ENCODE results near the gene OXLD1.
A peak's percentile ranks its signal among the peaks of the same experiment; 100 is the strongest.

The OXLD1 gene

DNA sequence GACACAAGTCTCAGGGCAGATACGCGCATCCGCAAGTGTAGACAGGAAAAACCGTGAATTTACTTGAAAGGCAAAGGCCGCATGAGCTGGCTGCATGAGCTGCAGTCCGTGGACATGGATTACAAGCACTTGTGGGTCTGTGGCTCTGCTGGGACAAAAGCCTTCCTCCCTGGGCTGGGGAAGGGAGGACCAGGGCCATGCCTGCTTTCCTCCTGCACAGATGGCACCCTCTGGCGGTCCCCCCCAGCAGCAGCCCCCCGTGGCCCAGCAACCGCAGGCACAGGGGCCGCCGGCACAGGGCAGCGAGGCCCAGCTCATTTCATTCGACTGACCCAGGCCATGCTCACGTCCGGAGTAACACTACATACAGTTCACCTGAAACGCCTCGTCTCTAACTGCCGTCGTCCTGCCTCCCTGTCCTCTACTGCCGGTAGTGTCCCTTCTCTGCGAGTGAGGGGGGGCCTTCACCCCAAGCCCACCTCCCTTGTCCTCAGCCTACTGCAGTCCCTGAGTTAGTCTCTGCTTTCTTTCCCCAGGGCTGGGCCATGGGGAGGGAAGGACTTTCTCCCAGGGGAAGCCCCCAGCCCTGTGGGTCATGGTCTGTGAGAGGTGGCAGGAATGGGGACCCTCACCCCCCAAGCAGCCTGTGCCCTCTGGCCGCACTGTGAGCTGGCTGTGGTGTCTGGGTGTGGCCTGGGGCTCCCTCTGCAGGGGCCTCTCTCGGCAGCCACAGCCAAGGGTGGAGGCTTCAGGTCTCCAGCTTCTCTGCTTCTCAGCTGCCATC, 35.1 kb upstream of the OXLD1 start:
- no peak for DNase-seq

DNA sequence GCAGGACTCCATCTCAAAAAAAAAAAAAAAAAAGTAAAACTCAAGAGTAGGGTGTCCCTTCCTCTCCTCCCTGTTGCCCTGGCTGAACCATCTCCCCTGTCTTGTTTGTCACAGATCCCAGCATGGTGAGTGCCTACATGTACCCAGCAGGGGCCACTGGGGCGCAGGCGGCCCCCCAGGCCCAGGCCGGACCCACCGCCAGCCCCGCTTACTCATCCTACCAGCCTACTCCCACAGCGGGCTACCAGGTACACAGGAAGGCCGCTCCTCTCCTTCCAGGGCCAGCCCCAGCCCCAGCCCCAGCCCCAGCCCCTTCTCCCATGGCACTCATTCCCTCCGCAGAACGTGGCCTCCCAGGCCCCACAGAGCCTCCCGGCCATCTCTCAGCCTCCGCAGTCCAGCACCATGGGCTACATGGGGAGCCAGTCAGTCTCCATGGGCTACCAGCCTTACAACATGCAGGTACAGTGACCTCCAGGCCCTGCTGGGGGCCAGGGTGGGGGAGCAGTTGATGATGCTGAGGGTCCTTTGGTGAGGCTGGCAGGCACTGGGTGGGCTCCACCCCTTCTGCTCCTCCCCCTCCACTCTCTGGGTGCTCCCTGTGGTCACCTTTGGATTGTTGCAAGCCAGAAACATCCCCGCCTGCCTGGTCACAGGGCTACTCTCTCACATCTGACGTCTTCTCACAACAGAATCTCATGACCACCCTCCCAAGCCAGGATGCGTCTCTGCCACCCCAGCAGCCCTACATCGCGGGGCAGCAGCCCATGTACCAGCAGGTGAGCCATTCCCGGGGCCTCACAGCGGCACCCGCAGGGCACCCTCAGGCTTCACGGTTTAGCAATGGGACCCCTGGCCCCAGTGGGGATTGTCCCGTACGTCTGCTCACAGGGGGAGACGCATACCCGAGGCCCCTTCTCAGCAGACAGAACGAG, 34.2 kb upstream of the OXLD1 start:
- DNase-seq = no peak

DNA sequence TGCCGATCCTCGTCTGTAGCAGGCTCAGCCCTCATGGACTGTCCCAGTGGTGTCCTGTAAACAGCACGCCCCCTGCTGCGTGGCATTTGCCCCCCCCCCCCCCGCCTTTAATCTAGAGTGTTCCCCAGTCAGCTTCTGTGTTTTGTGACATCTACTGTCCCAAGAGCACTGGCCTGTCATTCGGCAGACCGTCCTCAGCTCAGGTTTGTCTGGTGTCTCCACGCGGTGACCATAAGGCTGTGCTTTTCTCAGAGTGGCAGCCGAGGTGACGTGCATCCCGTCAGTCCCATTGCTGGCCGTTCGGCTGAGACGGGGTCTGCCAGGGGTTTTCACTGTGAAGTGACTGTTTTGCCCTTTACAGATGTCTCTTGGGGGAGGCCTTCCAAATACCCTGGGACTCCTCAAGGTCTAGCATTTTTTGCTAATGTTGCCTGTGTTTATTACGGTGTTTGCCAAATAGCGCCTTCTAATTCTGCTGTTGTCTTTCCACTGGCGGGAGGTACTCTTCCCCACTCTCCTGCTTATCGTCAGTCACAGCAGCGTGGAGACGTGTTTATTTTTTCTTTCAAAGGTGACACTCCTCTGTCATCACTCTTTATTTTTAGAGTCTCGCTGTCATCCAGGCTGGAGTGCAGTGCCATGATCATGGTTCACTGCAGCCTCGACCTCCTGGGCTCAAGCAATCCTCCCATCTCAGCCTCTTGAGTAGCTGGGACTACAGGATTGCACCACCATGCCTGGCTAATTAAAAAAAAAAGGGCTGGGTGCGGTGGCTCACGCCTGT, 31.0 kb upstream of the OXLD1 start:
- no peak for DNase-seq

DNA sequence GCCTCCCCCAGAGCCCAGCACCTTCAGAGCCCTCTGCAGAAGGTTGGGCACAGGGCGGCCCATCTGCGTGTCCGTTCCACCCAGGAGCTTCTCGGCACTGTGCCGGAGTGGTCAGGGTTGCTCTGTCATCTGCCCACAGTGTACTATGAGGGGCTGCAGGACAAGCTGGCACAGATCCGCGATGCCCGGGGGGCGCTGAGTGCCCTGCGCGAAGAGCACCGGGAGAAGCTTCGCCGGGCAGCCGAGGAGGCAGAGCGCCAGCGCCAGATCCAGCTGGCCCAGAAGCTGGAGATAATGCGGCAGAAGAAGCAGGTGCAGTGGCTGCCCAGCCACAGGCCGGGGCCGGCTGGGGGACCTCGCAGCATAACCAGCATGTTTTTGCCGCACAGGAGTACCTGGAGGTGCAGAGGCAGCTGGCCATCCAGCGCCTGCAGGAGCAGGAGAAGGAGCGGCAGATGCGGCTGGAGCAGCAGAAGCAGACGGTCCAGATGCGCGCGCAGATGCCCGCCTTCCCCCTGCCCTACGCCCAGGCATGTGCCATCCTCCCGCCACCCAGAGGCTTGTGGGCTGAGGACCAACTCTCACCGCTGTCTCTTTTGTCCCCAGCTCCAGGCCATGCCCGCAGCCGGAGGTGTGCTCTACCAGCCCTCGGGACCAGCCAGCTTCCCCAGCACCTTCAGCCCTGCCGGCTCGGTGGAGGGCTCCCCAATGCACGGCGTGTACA, 30.0 kb upstream of the OXLD1 start:
- no peak for DNase-seq

DNA sequence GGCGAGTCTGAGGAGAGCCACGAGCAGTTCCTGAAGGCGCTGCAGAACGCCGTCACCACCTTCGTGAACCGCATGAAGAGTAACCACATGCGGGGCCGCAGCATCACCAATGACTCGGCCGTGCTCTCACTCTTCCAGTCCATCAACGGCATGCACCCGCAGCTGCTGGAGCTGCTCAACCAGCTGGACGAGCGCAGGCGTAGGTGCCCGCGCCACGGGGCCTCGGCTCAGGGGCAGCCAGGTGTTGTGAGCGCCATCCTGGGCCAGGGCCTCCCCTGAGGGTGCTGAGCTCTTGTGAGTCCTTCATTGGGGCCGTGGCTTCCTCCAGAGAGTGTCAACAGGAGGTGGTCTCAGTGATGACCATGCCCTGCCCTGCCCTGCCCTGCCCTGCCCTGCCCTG, 29.4 kb upstream of the OXLD1 start:
- DNase-seq = no peak

DNA sequence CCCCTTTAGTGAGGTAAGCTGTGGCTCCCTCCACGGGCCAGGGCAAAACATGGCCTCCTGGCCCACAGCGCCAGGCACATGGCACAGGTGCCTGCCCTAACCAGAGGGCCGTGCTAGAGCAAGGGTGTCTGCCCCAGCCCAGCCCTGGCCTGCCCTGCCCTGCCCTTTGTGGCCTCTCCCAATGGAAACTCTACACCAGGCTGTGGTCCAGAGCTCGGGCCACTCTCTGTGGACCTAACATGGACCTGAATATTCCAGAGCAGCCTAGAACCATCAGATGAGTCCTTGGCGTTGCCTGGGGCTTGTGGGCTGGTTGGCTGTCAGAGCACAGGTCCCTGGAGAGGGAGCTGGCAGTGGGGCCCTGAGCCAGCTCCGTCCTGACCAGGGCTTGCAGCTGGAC, 28.8 kb upstream of the OXLD1 start:
- no peak for DNase-seq

DNA sequence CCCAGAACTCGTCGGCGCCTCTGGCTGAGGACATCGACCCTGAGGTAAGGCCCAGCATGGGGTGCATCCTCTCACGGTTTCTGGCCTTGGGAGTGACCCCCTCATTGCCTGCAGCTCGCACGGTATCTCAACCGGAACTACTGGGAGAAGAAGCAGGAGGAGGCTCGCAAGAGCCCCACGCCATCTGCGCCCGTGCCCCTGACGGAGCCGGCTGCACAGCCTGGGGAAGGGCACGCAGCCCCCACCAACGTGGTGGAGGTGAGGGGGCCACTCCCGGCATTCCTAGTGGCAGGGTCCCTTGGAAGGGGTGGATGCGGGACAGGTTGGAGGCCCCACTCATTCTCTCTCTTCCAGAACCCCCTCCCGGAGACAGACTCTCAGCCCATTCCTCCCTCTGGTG, 28.4 kb upstream of the OXLD1 start:
- DNase-seq = no peak

DNA sequence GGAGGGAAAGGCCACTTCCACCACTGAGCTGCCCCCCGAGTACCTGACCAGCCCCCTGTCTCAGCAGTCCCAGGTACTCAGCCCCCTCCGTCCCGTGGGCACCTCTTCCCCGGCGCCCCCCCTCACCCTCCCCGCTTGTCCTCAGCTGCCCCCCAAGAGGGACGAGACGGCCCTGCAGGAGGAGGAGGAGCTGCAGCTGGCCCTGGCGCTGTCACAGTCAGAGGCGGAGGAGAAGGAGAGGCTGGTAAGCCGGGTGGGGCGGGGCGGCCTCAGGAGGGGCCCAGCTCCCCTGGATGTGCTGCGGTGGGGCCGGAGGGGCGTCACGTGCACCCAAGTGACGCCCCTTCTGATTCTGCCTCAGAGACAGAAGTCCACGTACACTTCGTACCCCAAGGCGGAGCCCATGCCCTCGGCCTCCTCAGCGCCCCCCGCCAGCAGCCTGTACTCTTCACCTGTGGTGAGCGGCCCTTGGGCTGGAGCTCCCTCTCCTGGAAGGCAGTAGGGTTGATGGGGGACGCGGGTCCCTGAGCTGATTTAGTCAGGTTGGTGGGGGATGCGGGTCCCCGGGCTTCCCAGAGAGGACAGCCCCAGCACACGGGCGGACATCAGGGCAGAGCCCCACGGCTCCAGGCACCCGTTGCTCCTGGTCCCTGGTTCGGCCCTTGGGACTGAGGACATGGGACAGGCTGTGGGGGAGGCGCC, 27.3 kb upstream of the OXLD1 start:
- no peak for DNase-seq

DNA sequence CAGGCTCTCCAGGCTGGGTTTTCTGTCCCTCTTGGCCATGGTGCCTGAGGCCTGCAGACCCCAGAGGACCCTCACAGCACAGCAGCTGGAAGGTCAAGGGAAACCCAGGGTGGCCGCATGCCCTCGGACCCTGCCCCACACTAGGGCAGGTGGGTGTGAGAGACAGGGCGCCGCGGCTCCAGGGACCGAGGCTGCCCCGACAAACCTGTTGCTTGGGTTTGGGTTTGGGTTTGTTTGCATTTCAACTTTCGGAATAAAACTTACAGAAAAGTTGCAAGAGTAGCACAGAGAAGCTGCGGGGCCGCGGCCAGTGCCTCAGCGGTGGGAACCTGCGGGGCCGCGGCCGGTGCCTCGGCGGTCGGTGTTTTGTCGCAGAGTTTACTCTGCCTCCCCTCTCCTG, 25.2 kb upstream of the OXLD1 start:
- DNase-seq = no peak

DNA sequence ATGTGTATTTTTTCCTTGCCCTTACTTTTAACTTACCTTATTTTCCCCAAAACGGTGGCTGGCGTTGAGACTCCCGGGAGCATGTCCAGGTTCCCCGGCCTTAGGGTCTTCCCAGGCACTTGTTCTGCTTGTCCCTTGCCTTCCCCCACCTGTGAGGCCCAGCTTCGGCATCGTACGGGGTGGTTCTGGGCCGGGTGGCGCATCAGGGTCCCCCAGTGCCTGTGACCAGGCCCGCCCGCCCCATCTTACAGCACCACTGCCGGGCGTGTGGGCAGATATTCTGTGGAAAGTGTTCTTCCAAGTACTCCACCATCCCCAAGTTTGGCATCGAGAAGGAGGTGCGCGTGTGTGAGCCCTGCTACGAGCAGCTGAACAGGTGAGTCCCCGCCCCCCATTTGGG, 24.8 kb upstream of the OXLD1 start:
- no peak for DNase-seq

DNA sequence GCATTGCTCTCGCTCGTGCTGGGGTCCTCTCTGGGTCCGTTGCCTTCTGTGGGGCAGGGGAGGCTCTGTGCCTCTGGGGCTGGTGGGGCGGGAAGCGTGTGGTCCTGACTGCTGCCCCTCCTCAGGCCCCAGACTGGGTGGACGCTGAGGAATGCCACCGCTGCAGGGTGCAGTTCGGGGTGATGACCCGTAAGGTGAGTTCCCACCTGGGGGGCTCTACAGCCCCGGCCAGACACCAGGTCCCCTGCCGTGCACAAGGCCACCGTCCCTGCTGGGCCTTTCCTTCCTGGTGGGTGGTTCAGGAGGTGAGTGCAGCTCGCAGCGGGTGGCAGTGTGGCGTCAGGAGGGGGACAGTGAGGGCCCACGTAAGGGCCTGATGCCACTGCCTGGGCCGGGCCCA, 24.1 kb upstream of the OXLD1 start:
- no peak for DNase-seq

DNA sequence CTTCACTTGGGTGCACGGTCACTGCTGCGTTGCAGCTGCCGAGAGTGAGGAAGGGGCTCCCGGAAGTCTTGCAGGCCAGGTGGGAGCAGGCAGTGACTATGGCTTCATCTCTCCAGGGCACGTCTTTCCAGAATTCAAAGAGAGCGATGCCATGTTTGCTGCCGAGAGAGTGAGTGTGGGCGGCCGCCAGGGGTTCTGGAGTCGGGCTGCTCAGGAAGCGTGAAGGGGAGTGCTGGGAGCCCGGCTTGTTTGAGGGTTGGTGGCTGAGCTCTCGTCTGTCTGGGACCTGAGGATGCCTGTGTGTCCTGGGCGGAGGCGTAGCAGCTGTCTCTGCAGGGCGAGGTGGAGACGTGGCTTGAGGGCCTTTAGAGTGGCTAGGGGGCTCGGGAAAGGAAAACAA, 23.7 kb upstream of the OXLD1 start:
- DNase-seq = no peak

DNA sequence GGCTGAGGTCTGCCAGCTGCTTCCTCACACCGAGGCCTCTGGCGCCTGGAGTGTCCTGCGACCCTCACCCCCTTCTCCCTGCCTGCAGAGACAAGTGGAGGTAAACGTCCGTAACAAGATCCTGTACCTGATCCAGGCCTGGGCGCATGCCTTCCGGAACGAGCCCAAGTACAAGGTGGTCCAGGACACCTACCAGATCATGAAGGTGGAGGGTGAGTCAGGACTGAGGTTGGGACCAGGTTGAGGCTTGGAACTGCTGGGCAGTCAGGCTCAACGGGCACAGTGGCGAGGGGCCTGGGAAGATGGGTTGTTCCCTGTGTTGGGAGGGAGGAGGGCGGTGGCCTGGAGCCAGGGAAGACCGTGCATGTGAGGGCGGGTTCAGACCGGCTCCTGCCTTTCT, 22.2 kb upstream of the OXLD1 start:
- no peak for DNase-seq

DNA sequence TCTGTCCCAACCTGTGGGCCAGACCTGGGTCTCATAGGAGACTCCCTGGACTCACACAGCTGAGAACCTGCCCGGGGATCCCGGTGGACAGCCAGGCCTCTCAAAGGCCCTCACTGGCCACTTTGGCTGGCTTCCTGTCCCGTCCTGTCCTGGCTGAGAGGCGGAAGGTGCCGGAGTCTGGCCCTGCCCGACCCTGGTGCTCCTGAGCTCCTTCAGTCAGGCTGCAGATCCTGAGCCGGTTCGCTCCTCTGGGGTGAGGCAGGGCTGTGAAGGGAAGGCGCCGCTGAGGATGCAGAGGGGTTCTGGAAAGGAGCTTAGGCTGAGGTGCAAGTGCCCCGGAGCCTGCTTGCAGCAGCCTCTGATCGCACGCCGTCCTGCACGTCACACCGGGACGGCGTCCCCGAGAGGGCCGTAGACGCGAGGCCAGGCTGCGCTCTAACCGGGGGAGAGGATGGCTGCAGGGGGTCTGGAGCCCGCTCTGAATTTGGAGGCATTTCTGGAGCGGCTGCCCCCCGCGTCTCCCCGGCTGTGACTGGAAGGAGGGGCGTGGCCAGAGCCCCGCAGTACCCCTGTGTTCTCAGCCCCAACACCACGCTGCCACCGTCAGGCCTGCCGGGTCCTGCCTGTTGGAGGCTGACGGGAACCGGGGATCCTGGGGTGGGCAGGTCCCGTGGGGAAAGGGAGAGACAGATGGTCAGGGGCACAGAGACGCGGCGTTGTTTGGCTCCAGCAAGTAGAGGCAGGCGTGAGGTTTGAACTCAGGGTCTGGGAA, 21.6 kb upstream of the OXLD1 start:
- DNase-seq = no peak

DNA sequence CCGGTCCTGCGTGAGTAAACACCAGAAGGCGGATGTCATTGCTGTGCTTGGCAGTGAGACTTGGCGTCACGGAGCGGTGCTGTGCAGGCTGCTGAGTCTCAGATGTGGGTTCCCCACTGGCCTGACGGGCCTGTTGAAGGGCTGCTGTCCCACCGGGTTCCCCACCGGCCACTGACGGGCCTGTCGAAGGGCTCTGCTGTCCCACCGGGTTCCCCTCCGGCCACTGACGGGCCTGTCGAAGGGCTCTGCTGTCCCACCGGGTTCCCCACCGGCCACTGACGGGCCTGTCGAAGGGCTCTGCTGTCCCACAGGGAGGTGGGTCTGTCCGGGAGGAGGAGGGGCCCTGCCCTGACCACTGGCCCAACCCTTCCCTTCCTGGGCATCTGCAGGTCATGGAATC, 20.2 kb upstream of the OXLD1 start:
- no peak for DNase-seq

DNA sequence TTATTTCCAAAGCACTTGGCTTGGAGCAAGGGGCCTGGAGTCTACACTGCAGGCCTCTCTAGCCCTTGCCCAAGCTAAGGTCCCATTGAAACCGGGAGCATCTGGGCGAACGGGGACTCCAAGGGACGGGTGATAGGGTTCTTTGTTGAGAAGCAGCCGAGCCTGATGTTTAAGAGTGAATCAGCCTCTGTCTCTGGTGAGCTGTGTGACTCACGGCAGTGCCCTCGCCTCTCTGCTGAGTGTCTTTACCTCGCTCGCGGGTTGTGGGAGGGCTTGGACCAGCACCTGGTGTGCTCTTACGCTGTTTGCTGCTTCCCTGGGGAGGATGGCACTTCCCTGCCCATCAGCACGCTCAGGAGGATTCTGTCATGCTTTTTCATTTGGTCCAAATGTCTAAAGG, 18.7 kb upstream of the OXLD1 start:
- peak; percentile 63 to 69 for DNase-seq

DNA sequence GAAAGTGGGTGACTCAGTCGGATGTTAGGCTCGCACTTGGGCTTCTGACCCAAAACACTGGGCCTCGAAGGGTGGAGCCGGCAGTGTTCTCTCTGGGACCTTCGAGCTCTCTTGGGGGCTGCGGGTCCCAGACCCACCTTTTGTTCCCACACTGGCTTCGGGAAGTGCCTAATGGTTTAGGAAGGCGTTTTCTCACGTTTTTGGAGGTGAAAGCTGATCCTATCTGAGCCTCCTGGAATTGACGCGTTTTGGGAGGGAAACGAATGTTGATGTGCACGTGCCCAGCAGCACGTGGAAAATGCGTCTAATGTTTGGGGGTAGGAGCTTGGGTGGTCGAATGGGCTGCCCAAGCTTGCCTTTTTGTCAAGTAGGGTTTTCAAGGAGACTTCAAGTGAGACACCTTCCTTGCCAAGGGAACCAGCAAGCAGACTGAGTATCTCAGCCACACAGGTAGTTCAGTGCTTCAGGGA, 18.1 kb upstream of the OXLD1 start:
- no peak for DNase-seq

DNA sequence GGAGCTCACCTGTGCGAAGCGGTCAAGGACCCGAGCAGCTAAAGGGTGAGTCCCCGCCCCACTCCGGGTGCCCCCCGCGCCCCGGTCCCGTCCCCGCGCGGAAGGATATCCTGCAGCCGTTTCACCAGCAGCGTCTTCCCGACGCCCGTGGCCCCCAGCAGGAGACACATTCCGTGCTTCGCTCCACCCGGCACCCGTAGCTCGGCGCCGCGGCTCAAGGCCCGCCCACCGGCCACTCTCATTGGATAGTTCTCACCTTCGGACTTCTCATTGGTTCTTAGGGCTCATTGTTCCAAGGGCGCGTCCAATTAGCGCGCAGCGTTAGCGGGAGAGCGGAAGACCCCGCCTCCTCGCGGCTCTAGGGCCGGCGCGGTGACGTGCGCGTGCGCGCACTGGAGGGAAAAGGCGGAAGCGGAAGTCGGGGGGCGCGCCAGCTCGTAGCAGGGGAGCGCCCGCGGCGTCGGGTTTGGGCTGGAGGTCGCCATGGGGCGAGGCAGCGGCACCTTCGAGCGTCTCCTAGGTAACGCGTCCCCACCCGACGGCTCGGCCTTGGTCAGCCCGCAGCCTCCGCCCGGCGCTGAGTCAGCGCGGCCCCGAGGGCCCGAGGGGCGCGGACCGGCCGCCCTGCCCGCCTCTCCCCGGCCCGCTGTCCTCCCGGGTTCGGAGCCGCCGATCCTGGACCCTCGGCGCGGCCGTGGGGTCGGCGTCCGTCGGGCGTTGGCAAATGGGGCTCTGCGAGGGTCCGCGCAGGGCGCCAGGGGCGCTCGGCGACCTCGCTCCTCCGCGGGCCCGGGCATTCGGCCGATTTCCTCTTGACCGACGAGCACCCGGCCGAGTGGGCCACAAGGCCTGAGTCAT, 17.4 kb upstream of the OXLD1 start, which contains the start of the genes ARL16 and HGS:
TSS of gene ARL16 (minus strand) at position 214 of the 858 bp plus-strand sequence. CDS start at position 170, 44 bp downstream.
TSS of gene HGS (plus strand) at position 428 of the 858 bp plus-strand sequence. CDS start at position 484, 56 bp downstream.
- peak; percentile 97 to 98 for DNase-seq

DNA sequence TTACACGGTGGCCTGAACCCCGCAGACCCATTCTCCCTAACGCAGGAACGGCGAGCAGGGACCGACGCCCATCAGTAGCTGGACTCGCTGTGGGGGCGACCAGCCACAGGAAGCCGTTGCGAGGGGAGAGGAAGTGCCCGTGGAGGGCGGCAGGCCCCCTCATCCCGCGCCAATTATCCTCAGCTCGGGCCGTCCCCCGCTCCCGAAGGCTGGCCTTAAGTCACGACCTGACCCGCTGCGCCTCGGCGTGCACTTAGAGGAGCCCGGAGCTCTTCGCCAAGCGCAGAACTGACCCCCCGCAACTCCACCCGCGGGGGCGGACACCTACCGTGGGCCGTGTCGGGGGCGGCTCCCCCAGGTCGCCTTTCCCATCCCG, 16.8 kb upstream of the OXLD1 start:
- no peak for DNase-seq
